ENCODE measurements around the gene MALAT1. TPM values are rescaled to one million over a fixed set of nuclear protein-coding genes. Genes with fewer than 3 reads are reported as not detected.

MALAT1 gene
- total and polyA plus RNA-seq, 2 donors (not counting 1 experiment from before 2014, with no cell fraction given), result 646 to 32,417 TPM

DNA sequence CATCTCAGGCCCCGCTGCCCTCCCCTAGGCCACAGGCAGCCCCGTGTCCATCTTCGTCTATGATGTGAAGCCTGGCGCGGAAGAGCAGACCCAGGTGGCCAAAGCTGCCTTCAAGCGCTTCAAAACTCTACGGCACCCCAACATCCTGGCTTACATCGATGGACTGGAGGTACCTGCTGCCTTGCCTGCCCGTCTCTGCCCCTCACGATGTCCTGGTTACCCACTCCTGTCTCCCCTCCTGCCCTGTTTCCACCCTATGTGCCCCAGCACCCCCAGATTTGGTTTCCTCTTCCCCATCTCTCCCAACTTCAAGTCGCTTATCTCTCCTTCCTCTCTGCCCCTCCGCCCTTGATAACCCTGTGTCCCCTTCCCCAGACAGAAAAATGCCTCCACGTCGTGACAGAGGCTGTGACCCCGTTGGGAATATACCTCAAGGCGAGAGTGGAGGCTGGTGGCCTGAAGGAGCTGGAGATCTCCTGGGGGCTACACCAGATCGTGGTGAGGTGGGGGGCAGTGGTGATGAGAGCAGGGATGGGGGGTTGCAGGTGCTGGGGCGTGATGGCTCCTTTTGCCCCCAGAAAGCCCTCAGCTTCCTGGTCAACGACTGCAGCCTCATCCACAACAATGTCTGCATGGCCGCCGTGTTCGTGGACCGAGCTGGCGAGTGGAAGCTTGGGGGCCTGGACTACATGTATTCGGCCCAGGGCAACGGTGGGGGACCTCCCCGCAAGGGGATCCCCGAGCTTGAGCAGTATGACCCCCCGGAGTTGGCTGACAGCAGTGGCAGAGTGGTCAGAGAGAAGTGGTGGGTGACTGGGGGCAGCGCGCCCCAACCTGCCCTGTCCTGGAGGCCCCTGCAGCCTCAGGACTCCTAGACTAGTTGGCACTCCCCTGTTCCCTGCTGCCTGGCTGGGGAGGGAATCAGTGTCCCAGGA, 27.0 kb downstream of the MALAT1 start:
- Histone ChIP-seq H3K27me3 (replicated peaks in 1 of 4; ENCODE audit: control extremely low read depth in 1 of 4, control insufficient read depth in 3 of 4, insufficient read depth in 4 of 4, low read length in 3 of 4) (no peaks in the 10 kb centered on the region), H3K9me3 (ENCODE audit: control extremely low read depth in 1 of 3, control insufficient read depth in 2 of 3, insufficient read depth in 1 of 3, low read length in 2 of 3) (no peaks in the 10 kb centered on the region), H3K4me1 (ENCODE audit: control insufficient read depth in 2 of 2, insufficient read depth in 2 of 2, low read length in 2 of 2) (peaks cover 39 to 41% of the 10 kb centered on the region in 2 donors), H3K79me2 (ENCODE audit: control insufficient read depth, insufficient read depth, low read length) (peaks cover 37% of the 10 kb centered on the region), H3K36me3 (replicated peaks in 1 of 2; ENCODE audit: control extremely low read depth in 1 of 2, control insufficient read depth in 1 of 2, extremely low read depth in 1 of 2, insufficient read depth in 2 of 2, low read length in 1 of 2) (peaks cover 0 to 27% of the 10 kb centered on the region in 2 experiments), H4K20me1 (ENCODE audit: control insufficient read depth, insufficient read depth, low read length, poor library complexity, severe bottlenecking) (peaks cover 25% of the 10 kb centered on the region), H3K4me2 (replicated peaks; ENCODE audit: low read depth, low read length, poor library complexity, severe bottlenecking) (peak overlapping the region; percentile 94), H2AFZ (ENCODE audit: insufficient read depth, low read depth, low read length, poor library complexity, severe bottlenecking) (peak overlapping the region; percentile 76), H3K4me3 (ENCODE audit: control extremely low read depth in 1 of 5, extremely low read depth in 1 of 5, insufficient read depth in 1 of 5, low read depth in 2 of 5, low read length in 4 of 5) (peak overlapping the region; percentile 4 to 94 (median 77)), H3K27ac (ENCODE audit: low read length in 2 of 2) (peak overlapping the region; percentile 34 to 84), H3K9ac (ENCODE audit: low read length) (peak overlapping the region; percentile 77)
- 29% methylated on average over 16 of the region's 31 CpGs for WGBS (ENCODE audit: insufficient coverage)
- DNase-seq, result no peak
- no peaks in the 10 kb centered on the region for H3K27me3 Mint-ChIP-seq
- H3K4me1 Mint-ChIP-seq, result peaks cover 39% of the 10 kb centered on the region
- no peak for ATAC-seq (ENCODE audit: low read depth)
- H3K9me3 Mint-ChIP-seq (ENCODE audit: insufficient read depth), result no peaks in the 10 kb centered on the region
- CTCF ChIA-PET, result interaction anchor here (0.5 to 2.1 kb wide), 8 partner anchors 10 to 251 kb away, joined by 3 to 14 read pairs (median 4); partner anchors contain the start of gene FAM89B
- POLR2A ChIA-PET, result interaction anchor here (0.5 to 2.2 kb wide), 17 partner anchors 13 to 138 kb away, joined by 3 to 16 read pairs (median 4); partner anchors contain the start of genes NEAT1 and ZNRD2
- peak overlapping the region; percentile 74 for H3K27ac Mint-ChIP-seq
- H3K4me3 Mint-ChIP-seq, result peak overlapping the region; percentile 85
- TF ChIP-seq EZH2 (IDR thresholded peaks at IDR 0.05; ENCODE audit: borderline replicate concordance, insufficient read depth, low read depth, low read length, poor library complexity, severe bottlenecking), result no peak
- TF ChIP-seq, protein P1, sequence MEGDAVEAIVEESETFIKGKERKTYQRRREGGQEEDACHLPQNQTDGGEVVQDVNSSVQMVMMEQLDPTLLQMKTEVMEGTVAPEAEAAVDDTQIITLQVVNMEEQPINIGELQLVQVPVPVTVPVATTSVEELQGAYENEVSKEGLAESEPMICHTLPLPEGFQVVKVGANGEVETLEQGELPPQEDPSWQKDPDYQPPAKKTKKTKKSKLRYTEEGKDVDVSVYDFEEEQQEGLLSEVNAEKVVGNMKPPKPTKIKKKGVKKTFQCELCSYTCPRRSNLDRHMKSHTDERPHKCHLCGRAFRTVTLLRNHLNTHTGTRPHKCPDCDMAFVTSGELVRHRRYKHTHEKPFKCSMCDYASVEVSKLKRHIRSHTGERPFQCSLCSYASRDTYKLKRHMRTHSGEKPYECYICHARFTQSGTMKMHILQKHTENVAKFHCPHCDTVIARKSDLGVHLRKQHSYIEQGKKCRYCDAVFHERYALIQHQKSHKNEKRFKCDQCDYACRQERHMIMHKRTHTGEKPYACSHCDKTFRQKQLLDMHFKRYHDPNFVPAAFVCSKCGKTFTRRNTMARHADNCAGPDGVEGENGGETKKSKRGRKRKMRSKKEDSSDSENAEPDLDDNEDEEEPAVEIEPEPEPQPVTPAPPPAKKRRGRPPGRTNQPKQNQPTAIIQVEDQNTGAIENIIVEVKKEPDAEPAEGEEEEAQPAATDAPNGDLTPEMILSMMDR (IDR thresholded peaks at IDR 0.05), result no peak
- intact Hi-C loops (cut with micrococcal nuclease), result loop anchor here (2.0 to 10.0 kb wide), 2 partner anchors 15 to 481 kb away; partner anchors contain the start of gene SAC3D1
